Measurements from ENCODE around the gene CLEC2A.

The CLEC2A gene

GRCh38 chr12:9940375-9940774, 8.2 kb upstream of the CLEC2A start:
- FAIRE-seq (peak; percentile 56), DNase-seq (ENCODE audit: extremely low spot score, insufficient read length, low read depth) (no peak)

DNA sequence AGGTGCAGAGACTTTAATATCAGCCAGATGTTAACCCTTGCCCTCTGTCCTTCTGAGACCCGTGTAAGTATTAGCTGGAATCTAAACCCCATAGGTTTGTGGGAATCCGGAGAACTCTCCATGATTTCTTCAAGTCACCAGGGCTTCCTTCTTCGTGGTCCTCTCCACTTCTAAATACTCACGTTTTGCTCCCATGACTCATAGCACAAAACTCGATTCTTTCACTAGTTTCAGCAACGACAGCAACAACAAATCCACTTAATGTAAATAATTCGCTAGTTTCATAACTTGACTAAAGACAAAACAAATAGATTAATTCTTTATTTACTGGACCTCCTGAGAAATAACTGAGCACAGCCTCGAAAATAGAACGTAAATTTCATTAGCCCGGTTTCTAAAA, 4.4 kb upstream of the CLEC2A start:
- FAIRE-seq, result peak; percentile 71
- no peak for DNase-seq (ENCODE audit: extremely low spot score, insufficient read length, low read depth)

DNA sequence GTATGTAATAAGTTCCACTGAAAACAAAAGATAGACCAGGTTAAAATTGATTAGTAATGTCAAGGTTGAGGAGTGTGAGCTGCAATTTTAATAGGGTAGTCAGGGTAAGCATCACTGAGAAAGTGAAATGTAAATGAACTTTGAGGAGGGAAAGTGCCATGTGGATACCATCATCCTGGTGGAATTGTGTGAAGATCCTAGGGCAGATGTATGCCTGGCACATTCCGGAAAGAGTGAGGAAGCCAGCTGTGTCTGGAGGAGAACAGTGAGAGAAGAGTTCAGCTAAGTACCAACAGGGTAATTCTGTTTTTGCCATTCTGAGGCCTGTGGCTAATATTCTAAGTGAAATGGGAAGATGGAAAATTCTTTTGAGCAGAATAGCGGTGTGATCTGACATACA, 2.9 kb upstream of the CLEC2A start:
- FAIRE-seq, result no peak
- DNase-seq (ENCODE audit: extremely low spot score, insufficient read length, low read depth), result no peak

DNA sequence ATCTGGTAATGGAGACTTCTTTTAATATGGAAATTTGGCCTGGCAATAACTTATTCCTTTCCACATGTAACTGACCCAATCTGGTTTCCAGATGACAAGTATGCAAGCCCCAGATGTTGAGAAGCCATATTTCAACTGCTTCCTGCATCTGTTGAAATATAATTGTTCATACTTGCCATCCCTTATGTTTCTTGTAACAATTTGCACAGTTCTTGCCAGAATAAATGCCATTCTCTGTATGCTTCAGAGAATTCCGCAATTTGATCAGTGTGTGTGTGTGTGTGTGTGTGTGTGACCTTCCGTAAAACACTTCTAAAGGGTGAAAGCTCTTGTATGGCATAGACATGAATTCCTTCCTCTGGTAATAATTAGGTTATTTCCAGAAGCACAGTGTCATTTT, 1.8 kb upstream of the CLEC2A start:
- FAIRE-seq (no peak), DNase-seq (ENCODE audit: extremely low spot score, insufficient read length, low read depth) (no peak)

GRCh38 chr12:9931245-9931644, 925 bp downstream of the CLEC2A start:
- no peak for DNase-seq (ENCODE audit: extremely low spot score, insufficient read length, low read depth)

DNA sequence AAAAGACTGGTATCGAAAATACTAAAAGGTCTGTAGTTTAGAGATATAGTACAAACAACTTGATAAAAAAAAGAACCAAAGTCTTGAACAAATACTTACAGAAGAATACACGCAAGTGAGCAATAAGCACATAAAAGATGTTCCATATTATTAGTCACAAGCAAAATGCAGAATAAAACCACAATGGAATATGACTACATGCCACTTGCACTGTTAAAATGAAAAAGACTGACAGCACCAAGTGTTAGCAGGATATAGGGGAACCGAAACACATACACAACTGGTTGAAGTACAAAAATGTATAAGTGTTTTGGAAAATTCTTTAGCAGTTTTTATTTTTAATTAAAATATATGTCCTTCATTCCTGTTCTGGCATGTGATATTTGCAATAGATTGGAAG, 3.6 kb downstream of the CLEC2A start:
- DNase-seq (ENCODE audit: extremely low spot score, insufficient read length, low read depth), result no peak
- FAIRE-seq, result peak; percentile 49

More at GRCh38 chr12:9931245-9931644, 925 bp downstream of the CLEC2A start:
- FAIRE-seq, result no peak

DNA sequence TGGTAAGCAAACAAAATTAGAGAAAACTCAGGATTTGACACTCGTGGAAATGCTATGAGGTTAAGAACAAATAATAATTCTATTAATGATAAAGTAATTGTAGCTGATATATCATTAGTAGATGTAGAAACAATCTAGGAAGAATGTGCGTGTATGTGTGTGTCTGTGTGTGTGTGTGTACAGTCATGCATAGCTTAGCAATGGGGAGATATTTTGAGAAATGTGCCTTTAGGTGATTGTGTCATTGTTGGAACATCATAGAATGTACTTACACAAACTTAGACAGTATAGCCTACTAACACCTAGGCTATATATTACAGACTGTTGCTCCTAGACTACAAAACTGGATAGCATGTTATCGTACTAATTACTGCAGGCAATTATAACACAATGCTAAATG, 5.3 kb downstream of the CLEC2A start:
- no peak for DNase-seq (ENCODE audit: extremely low spot score, insufficient read length, low read depth)
- FAIRE-seq, result no peak

DNA sequence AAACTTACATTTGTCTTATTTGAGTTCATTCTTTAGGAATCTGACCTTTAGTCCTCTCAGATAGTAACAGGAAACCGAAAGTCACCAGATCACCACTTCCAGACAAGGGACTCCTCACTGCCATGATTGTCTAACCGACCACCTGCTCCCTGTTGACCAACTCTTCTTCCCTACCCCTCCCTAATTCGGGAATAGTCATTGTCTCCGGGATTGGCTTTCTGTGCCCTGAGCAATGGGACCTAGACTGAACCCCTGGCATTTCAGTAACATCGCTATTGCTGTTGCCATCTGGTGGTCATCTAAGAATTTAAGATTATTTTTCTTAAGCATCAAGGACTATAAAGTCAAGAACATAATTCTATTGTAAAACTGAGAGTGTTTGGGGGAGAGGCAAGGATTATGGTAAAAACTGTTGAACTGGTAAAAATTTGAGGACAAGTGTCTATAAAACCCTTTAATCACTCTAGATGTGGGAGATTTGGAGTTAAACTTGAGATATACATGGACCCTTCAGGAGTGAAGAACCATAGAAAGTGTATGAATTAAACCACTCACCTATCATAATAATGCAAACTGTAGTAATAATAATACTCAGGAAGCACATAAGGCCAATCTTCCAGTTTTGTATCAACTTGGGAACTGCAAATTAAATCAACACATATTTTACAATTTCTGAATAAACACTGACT, 6.3 kb downstream of the CLEC2A start:
- no peak for DNase-seq (ENCODE audit: extremely low spot score, insufficient read length, low read depth)
- FAIRE-seq, result peak; percentile 76

DNA sequence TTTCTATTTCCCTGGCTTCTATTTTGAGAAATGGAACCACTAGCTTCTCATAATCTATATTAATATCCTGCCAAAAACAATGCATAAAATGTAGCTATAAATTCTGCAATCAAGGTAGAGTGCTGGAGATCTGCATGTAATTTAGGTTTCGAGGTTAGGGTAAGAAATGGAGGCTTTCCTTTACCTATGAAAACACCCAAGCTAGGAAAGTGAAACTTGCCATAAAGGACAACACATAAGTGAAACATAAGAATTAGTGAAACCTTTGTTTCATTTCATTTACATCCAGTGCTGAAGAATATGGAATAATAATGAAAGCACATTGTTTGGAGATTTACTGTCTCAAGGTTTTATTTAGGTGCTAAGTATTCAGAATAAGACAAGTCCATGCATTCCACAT, 9.7 kb downstream of the CLEC2A start:
- no peak for FAIRE-seq
- no peak for DNase-seq (ENCODE audit: extremely low spot score, insufficient read length, low read depth)

DNA sequence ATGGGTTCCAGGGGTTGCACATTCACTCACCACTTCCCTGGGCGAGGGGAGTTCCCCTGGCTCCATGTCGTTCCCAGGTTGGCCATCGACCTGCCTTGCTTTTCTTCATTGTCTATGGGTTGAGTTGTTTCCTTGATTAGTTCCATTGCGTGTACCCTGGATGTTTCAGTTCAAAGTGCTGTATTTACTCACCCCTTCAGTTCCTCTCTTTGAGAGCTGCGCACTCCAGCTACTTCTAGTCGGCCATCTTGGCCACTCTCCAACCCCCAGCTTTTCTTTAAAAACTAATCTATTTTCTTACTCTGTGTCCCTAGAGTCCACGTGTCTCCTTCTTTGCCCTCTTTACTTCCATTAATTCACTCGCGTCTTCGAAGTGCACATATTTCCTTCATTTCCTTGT, 11.7 kb downstream of the CLEC2A start:
- no peak for FAIRE-seq
- no peak for DNase-seq (ENCODE audit: extremely low spot score, insufficient read length, low read depth)

DNA sequence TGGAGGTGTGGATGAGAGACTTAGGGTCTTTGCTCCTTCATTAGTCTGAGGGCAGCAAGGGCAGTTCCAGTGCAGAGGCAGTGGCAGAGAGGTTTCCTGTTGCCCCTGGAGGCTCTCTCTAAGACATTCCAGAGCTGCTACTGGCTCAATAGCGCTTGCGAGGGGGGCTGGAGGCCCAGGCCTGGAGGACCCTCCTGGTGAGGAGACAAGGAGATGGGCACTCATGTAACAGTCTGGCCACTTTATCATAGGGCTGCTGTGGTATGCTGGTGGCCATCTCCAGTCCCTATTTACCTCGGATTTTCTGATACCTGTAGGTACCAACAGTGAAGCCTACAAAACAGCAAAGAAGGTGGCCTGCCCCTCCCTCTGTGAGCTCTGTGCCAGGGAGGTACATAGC, 12.7 kb downstream of the CLEC2A start:
- DNase-seq (ENCODE audit: extremely low spot score, insufficient read length, low read depth) (no peak), FAIRE-seq (no peak)

DNA sequence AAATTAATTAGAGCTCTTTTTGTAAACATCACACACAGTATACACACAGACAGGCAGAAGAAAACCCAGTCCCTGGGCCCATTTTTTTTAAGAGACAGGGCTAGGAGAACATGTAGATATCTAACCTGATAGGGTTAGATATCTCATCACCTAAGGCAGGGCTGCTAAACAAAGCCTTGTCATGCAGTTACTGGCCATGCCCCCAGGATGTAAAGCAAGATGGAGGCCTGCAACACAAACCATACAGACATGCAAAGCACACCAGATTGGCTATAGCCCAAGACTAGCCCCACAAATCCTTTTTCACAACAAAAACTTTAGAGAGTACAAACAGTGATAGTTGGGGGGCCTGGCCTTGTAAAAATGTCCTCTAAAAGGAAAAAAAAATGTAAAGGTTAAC, 20.5 kb downstream of the CLEC2A start:
- FAIRE-seq (no peak), DNase-seq (ENCODE audit: extremely low spot score, insufficient read length, low read depth) (no peak)

DNA sequence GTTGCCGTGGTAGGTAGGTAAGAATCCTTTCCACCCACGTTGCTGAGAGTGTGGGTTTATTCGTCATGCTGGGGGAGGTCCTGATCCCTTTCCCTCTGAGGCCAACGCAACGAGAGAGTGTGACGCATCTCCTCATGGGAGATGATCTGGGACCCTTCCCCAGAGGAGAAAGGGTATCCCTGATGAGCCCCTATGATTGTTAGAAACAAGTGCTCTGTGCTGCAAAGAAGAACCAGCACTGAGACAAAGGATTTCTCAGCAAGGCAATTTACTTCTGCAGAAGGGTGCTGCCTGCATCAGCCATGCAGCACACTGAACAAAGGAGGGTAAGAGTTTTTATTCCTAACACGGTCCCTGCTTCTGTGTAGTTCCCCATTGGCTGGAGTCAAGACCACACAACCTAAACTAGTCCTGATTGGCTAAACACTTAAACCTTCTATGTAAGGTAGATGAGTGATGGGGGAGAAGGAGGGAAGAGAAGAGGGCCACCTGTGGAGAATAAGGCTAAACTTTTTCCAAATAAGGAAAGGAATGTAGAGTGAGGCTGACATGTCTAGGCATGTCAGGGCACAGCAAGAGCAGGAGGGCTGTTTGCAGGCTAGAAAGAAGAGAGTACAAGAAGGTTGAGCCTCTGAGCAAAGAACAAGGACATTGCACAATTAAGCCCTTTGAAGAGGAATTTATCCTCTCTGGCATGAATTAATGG, 21.3 kb downstream of the CLEC2A start:
- FAIRE-seq, result no peak
- DNase-seq (ENCODE audit: extremely low spot score, insufficient read length, low read depth), result no peak

GRCh38 chr12:9909724-9910123, 22.4 kb downstream of the CLEC2A start:
- DNase-seq (ENCODE audit: extremely low spot score, insufficient read length, low read depth), result no peak
- no peak for FAIRE-seq

DNA sequence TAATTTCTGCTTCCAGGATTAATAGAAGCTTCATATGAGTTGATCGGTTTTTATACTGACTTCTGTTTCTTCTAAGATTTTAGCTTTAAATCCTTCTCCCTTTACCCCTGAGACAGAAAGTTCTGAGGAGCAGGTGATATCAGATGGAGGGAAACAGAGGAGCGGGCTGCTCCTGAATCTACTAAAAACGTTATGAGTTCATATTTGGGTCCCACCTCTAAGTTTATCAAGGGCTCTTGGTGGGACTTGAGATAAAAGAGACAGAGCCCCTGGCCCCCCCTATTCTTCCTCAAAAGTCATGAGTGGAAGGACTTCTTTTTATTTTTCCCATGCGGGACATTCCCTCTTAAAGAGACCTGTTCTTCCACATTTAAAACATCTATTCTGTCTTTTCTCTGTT, 23.8 kb downstream of the CLEC2A start:
- DNase-seq (ENCODE audit: extremely low spot score, insufficient read length, low read depth) (no peak), FAIRE-seq (no peak)

DNA sequence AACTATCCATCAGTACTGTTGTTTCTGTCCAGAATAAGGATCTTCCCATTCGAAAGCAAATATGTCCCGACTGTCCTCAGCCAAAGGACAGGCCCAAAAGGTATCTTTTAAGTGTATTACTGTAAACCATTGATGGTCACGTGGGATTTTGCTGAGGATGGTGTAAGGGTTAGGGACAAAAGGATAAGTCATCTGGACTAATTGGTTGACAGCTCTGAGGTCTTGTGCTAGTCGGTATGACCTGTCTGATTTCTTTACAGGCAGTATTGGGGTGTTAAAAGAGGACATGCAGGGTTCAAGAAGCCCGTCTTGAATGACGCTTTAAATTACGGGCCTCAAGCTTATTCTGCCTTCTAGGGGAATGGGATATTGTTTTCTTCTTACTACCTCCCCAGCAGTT, 24.4 kb downstream of the CLEC2A start:
- DNase-seq (ENCODE audit: extremely low spot score, insufficient read length, low read depth), result no peak
- no peak for FAIRE-seq

DNA sequence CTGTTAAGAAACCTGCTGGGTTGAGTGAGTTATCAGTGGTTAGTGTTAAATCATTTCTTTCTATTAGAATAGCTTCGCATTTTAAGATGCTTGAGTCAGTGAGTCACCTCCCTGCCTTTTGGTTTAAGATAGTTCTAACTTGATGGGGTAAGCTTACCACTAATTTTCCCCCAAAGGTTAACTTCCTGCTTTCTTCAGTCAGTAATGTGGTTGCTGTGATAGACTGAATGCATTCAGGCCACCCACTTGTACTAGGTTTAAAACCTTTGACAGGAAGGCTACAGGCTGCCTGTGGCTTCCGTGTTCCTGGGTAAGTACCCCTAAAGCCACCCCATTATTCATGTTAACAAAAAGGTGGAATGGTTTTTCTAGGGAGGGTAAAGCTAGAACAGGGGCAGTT, 25.3 kb downstream of the CLEC2A start:
- no peak for FAIRE-seq

DNA sequence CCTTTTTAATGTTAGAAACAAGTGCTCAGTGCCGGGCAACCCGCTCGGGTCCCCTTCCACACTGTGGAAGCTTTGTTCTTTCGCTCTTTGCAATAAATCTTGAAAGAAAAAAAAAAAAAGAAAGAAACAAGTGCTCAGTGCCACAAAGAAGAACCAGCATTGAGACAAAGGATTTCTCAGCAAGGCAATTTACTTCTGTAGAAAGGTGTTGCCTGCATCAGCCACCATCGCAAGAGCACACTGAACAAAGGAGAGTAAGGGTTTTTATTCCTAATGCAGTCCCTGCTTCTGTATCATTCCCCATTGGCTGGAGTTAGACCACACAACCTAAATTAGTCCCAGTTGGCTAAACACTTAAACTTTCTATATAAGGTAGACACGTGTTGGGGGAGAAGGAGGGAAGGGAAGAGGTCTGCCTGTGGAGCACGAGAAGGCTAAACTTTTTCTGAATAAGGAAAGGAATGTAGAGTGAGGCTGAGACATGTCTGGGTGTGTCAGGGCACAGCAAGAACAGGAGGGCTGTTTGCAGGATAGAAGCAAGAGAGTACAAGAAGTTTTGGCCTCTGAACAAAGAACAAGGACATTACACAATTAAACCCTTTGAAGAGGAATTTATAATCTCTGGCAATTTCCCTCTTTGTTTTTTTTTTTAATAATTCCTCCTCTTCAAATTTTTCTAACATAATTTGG, 29.5 kb downstream of the CLEC2A start:
- FAIRE-seq (no peak), DNase-seq (ENCODE audit: extremely low spot score, insufficient read length, low read depth) (no peak)

More for the DNA sequence above, 25.3 kb downstream of the CLEC2A start:
- DNase-seq (ENCODE audit: extremely low spot score, insufficient read length, low read depth), result no peak

GRCh38 chr12:9900930-9901329, 31.2 kb downstream of the CLEC2A start:
- no peak for DNase-seq (ENCODE audit: extremely low spot score, insufficient read length, low read depth)

GRCh38 chr12:9899209-9899608, 33.0 kb downstream of the CLEC2A start:
- DNase-seq (ENCODE audit: extremely low spot score, insufficient read length, low read depth), result no peak
- no peak for FAIRE-seq

More at GRCh38 chr12:9900930-9901329, 31.2 kb downstream of the CLEC2A start:
- no peak for FAIRE-seq

GRCh38 chr12:9897535-9897934, 34.6 kb downstream of the CLEC2A start:
- FAIRE-seq (no peak), DNase-seq (ENCODE audit: extremely low spot score, insufficient read length, low read depth) (no peak)
